ENCODE results near the gene WIPI1.

GRCh38 chr17:68433211-68433610, 24.1 kb downstream of the WIPI1 start:
- TF ChIP-seq POLR2A (IDR thresholded peaks at IDR 0.05) (no peak), CTCF (IDR thresholded peaks at IDR 0.05) (no peak)
